Astrocyte (in vitro differentiated cells and primary cell): ENCODE data around the gene LBX2. TPM values are rescaled to one million over a fixed set of nuclear protein-coding genes. Genes with fewer than 3 reads are reported as not detected.

Experiments
- DNase-seq: peaks from one replicate; pipeline ENCODE4 v3.0.0-alpha.2; 2010; ENCODE audit warnings: low read depth
- FAIRE-seq: peaks from 2 replicates; lab custom pipeline; 2011; peaks lifted over from hg19 to GRCh38; lab: Jason Lieb, UNC
- H2AFZ ChIP-seq: 2 replicates; pipeline ENCODE4 v1.6.0; 2012; ENCODE audit warnings: low read depth, low read length, inconsistent platforms
- H3K27ac ChIP-seq: 2 replicates; pipeline ENCODE4 v1.5.1; 2011; ENCODE audit warnings: low read depth, low read length, inconsistent platforms
- H3K27me3 ChIP-seq: 2 replicates; pipeline ENCODE4 v1.6.0; 2011; ENCODE audit warnings: low read length, inconsistent platforms; ENCODE audit not compliant: insufficient read depth
- H3K36me3 ChIP-seq: 2 replicates; pipeline ENCODE4 v1.5.1; 2011; ENCODE audit warnings: low read length, inconsistent platforms; ENCODE audit not compliant: insufficient read depth
- H3K4me1 ChIP-seq: 2 replicates; pipeline ENCODE4 v1.5.1; 2011; ENCODE audit warnings: low read length, inconsistent platforms; ENCODE audit not compliant: insufficient read depth
- H3K4me2 ChIP-seq: 2 replicates; pipeline ENCODE4 v1.6.0; 2012; ENCODE audit warnings: low read length, inconsistent platforms
- H3K4me3 ChIP-seq: 2 replicates; pipeline ENCODE4 v1.5.1; 2011; ENCODE audit warnings: low read depth, mild to moderate bottlenecking, low read length, inconsistent platforms; ENCODE audit not compliant: insufficient read depth
- H3K79me2 ChIP-seq: 2 replicates; pipeline ENCODE4 v1.6.0; 2012; ENCODE audit warnings: mild to moderate bottlenecking, low read length, inconsistent platforms; ENCODE audit not compliant: insufficient read depth
- H3K9ac ChIP-seq: 2 replicates; pipeline ENCODE4 v1.6.0; 2012; ENCODE audit warnings: mild to moderate bottlenecking, low read length, inconsistent platforms
- H3K9me3 ChIP-seq: 2 replicates; pipeline ENCODE4 v1.5.1; 2012; ENCODE audit warnings: low read depth, mild to moderate bottlenecking, low read length, inconsistent platforms; ENCODE audit not compliant: insufficient read depth
- H4K20me1 ChIP-seq: 2 replicates; pipeline ENCODE4 v1.6.0; 2012; ENCODE audit warnings: low read length, inconsistent platforms; ENCODE audit not compliant: insufficient read depth
- H3K27ac Mint-ChIP-seq: one replicate; pipeline ENCODE4 v1.8.0; 2021; ENCODE audit warnings: mild to moderate bottlenecking, mixed read lengths; ENCODE audit not compliant: unreplicated experiment
- H3K27me3 Mint-ChIP-seq: one replicate; pipeline ENCODE4 v1.8.0; 2021; ENCODE audit warnings: low read depth, mixed read lengths; ENCODE audit not compliant: unreplicated experiment
- H3K36me3 Mint-ChIP-seq: one replicate; pipeline ENCODE4 v1.8.0; 2021; ENCODE audit warnings: low read depth, mixed read lengths; ENCODE audit not compliant: unreplicated experiment
- H3K4me1 Mint-ChIP-seq: one replicate; pipeline ENCODE4 v1.8.0; 2021; ENCODE audit warnings: low read depth, mixed read lengths; ENCODE audit not compliant: unreplicated experiment
- H3K4me3 Mint-ChIP-seq: one replicate; pipeline ENCODE4 v1.8.0; 2021; ENCODE audit warnings: mild to moderate bottlenecking, moderate library complexity, mixed read lengths; ENCODE audit not compliant: unreplicated experiment
- H3K9me3 Mint-ChIP-seq: one replicate; pipeline ENCODE4 v1.8.0; 2021; ENCODE audit warnings: mild to moderate bottlenecking, mixed read lengths; ENCODE audit not compliant: unreplicated experiment
- EZH2 ChIP-seq: IDR thresholded peaks from 2 replicates; pipeline ENCODE4 v1.6.1; 2012; ENCODE audit warnings: mild to moderate bottlenecking, low read length, inconsistent platforms; ENCODE audit not compliant: insufficient read depth
- total RNA-seq: library from RNA; stranded (reverse); gene quantifications from 2 replicates; pipeline ENCODE4 v1.2.1, GENCODE V29; 2021
- TF ChIP-seq, protein P1 (sequence below): IDR thresholded peaks from 2 replicates; pipeline ENCODE4 v1.5.1; 2011; ENCODE audit warnings: low read depth, mild to moderate bottlenecking, inconsistent platforms, low read length, moderate library complexity; ENCODE audit not compliant: insufficient read depth

LBX2 gene
- total RNA-seq, 1 donor from 2014 or later: 1.0 TPM

DNA sequence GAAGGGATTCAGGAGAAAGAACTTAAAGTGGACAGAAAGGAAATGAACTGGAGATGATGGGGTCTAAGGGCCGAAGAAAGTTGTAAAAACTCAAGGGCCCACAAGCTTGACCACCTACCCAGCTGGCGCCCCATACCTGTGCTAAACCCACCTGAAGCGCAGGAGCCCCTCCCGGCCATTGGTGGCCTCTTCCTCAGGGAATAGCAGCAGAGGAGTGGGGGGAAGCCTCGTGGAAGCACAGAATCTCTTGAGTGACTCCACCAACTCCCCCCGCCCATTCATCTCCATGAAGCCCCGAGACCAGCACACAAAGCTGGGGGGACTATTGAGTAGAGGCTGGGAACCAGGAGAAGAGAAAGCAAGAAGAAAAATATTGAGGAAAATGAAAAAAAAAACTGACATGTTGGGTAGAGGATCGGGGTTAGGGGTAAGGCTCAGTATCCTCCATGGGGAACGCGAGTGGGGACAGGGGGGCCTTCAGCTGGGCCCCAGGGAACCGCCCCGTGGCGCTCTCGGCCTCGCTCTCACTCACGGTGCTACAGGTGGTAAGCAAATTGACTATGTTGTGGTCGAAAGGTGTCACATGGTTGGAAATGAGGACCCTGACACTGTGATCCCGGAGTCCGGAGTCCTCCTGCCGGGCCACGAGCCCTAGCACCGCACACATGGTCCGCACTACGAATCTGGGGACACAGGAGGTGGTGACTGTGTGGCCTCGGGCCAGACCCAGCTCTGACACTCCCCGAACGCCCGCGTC lies 29.4 kb upstream of the LBX2 start:
- Histone ChIP-seq H3K27ac (peak overlapping the region; percentile 82), H3K36me3 (peaks cover 29% of the 10 kb centered on the region), H3K79me2 (peaks cover 41% of the 10 kb centered on the region), H3K4me2 (peak overlapping the region; percentile 98), H3K4me1 (peaks cover 19% of the 10 kb centered on the region), H3K9ac (peak overlapping the region; percentile 93), H3K9me3 (no peaks in the 10 kb centered on the region), H3K27me3 (no peaks in the 10 kb centered on the region), H4K20me1 (peaks cover 44% of the 10 kb centered on the region), H2AFZ (peak overlapping the region; percentile 83), H3K4me3 (peak overlapping the region; percentile 94)
- DNase-seq: no peak
- TF ChIP-seq, protein P1, sequence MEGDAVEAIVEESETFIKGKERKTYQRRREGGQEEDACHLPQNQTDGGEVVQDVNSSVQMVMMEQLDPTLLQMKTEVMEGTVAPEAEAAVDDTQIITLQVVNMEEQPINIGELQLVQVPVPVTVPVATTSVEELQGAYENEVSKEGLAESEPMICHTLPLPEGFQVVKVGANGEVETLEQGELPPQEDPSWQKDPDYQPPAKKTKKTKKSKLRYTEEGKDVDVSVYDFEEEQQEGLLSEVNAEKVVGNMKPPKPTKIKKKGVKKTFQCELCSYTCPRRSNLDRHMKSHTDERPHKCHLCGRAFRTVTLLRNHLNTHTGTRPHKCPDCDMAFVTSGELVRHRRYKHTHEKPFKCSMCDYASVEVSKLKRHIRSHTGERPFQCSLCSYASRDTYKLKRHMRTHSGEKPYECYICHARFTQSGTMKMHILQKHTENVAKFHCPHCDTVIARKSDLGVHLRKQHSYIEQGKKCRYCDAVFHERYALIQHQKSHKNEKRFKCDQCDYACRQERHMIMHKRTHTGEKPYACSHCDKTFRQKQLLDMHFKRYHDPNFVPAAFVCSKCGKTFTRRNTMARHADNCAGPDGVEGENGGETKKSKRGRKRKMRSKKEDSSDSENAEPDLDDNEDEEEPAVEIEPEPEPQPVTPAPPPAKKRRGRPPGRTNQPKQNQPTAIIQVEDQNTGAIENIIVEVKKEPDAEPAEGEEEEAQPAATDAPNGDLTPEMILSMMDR: no peak
- TF ChIP-seq EZH2: no peak
- H3K9me3 Mint-ChIP-seq: no peaks in the 10 kb centered on the region
- FAIRE-seq: no peak
- H3K27me3 Mint-ChIP-seq: no peaks in the 10 kb centered on the region
- H3K4me3 Mint-ChIP-seq: peak overlapping the region; percentile 96
- H3K27ac Mint-ChIP-seq: peak overlapping the region; percentile 88
- peaks cover 17% of the 10 kb centered on the region for H3K36me3 Mint-ChIP-seq
- peaks cover 11% of the 10 kb centered on the region for H3K4me1 Mint-ChIP-seq

DNA sequence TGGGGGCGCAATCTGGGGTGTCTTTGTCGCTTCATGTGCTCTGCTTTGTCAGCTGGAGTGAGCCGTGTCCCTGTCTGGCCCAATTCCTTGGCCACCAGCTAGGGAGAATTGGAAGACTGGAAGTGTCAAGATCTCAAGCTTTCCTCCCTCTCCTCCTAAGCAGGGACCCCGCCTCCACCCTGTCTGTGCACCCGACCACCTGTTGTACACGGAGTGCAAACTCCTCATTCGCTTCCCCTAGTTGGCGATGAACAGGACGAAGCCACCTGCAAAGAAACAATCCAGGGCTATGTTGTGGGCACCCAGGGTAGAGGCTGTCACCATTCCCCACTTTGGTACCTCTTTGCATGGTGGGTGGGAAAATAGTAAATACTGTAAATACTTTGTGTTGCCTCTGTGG lies 28.3 kb upstream of the LBX2 start:
- FAIRE-seq: no peak
- Histone ChIP-seq H3K9me3 (no peaks in the 10 kb centered on the region), H4K20me1 (peaks cover 40% of the 10 kb centered on the region), H2AFZ (no peak overlapping the region), H3K36me3 (peaks cover 22% of the 10 kb centered on the region), H3K27me3 (no peaks in the 10 kb centered on the region), H3K4me3 (no peak overlapping the region), H3K27ac (no peak overlapping the region), H3K9ac (peak overlapping the region; percentile 93), H3K4me2 (peak overlapping the region; percentile 98), H3K4me1 (peaks cover 19% of the 10 kb centered on the region), H3K79me2 (peaks cover 41% of the 10 kb centered on the region)
- H3K36me3 Mint-ChIP-seq: peaks cover 12% of the 10 kb centered on the region
- peaks cover 11% of the 10 kb centered on the region for H3K4me1 Mint-ChIP-seq
- no peak for TF ChIP-seq EZH2
- TF ChIP-seq, protein P1: no peak
- peak overlapping the region; percentile 96 for H3K4me3 Mint-ChIP-seq
- peaks cover 8% of the 10 kb centered on the region for H3K27me3 Mint-ChIP-seq
- no peak overlapping the region for H3K27ac Mint-ChIP-seq
- peaks cover 3% of the 10 kb centered on the region for H3K9me3 Mint-ChIP-seq
- DNase-seq: no peak
